ENCODE data around the gene BOD1L1. TPM values are rescaled to one million over a fixed set of nuclear protein-coding genes. Genes with fewer than 3 reads are reported as not detected.

Gene BOD1L1
- polyA plus RNA-seq, 1 donor from 2014 or later = 43.3 TPM

DNA sequence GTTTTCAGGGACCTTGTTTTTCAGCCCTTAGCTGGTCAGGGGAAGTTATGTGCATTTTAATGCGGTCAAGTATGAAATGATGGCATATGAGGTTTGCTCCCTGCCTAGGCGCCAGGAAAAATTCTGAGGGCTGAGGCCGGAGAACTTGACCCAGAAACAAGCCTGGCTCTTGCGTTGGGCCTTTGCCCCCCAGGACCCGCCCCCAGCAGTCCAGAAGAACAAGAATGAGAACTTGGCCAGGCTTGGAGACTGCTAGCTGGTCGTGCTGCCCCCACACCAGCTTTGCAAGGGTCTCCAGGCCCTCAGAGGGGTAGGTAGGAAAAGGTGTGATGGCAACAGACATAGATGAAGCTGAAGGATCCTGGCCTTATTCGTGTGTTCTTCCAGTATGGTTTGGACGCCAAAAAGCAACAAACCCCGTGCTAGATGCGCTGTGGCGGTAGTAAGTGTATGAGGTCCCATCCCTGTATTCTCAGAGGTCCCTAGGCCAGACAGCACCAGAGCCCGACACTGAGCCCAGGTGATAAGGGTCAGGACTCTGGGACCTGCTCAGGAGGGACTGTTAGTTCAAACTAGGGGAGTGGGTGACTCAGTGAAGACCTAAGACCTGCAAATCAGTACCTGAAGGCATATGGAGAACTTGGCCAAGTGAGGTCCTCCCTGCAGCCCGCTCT is 93.7 kb downstream of the BOD1L1 start:
- H3K9ac ChIP-seq (ENCODE audit: low read length) = no peak overlapping the region
- no peaks in the 10 kb centered on the region for H3K9me2 ChIP-seq (ENCODE audit: insufficient read depth, low read length)
- H4K20me1 ChIP-seq (ENCODE audit: insufficient read depth) = no peaks in the 10 kb centered on the region
- no peak overlapping the region for H3K4me3 ChIP-seq (ENCODE audit: low read length)
- H3K27me3 ChIP-seq (ENCODE audit: insufficient read depth, low read depth, low read length) = peaks cover 99% of the 10 kb centered on the region
- no peak overlapping the region for H3K27ac ChIP-seq (ENCODE audit: low read length)
- peaks cover 17% of the 10 kb centered on the region for H3K9me3 ChIP-seq (ENCODE audit: low read length)
- no peak overlapping the region for H2AFZ ChIP-seq (ENCODE audit: low read depth, low read length)
- no peak overlapping the region for H3K4me2 ChIP-seq (ENCODE audit: low read length)
- H3F3A ChIP-seq (ENCODE audit: insufficient read depth, low read length, poor library complexity, severe bottlenecking) = no peaks in the 10 kb centered on the region
- H3K79me2 ChIP-seq (replicated peaks; ENCODE audit: insufficient read depth, low read length) = no peaks in the 10 kb centered on the region
- TF ChIP-seq, protein P1, sequence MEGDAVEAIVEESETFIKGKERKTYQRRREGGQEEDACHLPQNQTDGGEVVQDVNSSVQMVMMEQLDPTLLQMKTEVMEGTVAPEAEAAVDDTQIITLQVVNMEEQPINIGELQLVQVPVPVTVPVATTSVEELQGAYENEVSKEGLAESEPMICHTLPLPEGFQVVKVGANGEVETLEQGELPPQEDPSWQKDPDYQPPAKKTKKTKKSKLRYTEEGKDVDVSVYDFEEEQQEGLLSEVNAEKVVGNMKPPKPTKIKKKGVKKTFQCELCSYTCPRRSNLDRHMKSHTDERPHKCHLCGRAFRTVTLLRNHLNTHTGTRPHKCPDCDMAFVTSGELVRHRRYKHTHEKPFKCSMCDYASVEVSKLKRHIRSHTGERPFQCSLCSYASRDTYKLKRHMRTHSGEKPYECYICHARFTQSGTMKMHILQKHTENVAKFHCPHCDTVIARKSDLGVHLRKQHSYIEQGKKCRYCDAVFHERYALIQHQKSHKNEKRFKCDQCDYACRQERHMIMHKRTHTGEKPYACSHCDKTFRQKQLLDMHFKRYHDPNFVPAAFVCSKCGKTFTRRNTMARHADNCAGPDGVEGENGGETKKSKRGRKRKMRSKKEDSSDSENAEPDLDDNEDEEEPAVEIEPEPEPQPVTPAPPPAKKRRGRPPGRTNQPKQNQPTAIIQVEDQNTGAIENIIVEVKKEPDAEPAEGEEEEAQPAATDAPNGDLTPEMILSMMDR (IDR thresholded peaks at IDR 0.05; ENCODE audit: poor library complexity, severe bottlenecking) = no peak
- TF ChIP-seq EZH2 (IDR thresholded peaks at IDR 0.05; ENCODE audit: borderline replicate concordance, insufficient read depth, low read length, poor library complexity, severe bottlenecking) = peak; percentile 37
- H3K36me3 ChIP-seq (ENCODE audit: insufficient read depth, low read length) = no peaks in the 10 kb centered on the region

DNA sequence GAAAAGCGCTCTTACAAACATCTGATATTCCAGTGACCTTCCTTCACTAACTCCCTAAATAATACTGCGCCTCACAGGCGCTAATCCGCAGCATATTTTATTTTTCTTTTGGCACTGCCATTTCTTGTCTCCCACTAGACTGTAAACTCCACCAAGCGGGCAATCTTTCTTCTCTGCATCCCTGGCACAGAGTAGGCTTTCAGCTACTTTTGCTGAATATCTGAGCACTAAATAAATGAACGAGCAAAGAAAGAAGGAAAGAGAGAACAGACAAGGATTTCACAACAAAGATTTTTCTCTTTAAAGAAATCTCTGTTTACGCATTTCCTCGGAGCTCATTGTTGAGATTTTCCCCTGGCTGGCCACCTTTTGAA is 95.9 kb downstream of the BOD1L1 start:
- TF ChIP-seq MXI1 (conservative IDR thresholded peaks at IDR 0.05; ENCODE audit: poor library complexity, severe bottlenecking) (no peak), EZH2 (IDR thresholded peaks at IDR 0.05; ENCODE audit: borderline replicate concordance, insufficient read depth, low read length, poor library complexity, severe bottlenecking) (peak; percentile 77)
- no peaks in the 10 kb centered on the region for H3F3A ChIP-seq (ENCODE audit: insufficient read depth, low read length, poor library complexity, severe bottlenecking)
- no peak overlapping the region for H2AFZ ChIP-seq (ENCODE audit: low read depth, low read length)
- H3K79me2 ChIP-seq (replicated peaks; ENCODE audit: insufficient read depth, low read length) = no peaks in the 10 kb centered on the region
- no peaks in the 10 kb centered on the region for H4K20me1 ChIP-seq (ENCODE audit: insufficient read depth)
- no peak overlapping the region for H3K27ac ChIP-seq (ENCODE audit: low read length)
- H3K4me2 ChIP-seq (ENCODE audit: low read length) = no peak overlapping the region
- no peak overlapping the region for H3K9ac ChIP-seq (ENCODE audit: low read length)
- peaks cover 99% of the 10 kb centered on the region for H3K27me3 ChIP-seq (ENCODE audit: insufficient read depth, low read depth, low read length)
- H3K4me3 ChIP-seq (ENCODE audit: low read length) = no peak overlapping the region
- H3K36me3 ChIP-seq (ENCODE audit: insufficient read depth, low read length) = no peaks in the 10 kb centered on the region
- no peaks in the 10 kb centered on the region for H3K9me2 ChIP-seq (ENCODE audit: insufficient read depth, low read length)
- no peaks in the 10 kb centered on the region for H3K9me3 ChIP-seq (ENCODE audit: low read length)

DNA sequence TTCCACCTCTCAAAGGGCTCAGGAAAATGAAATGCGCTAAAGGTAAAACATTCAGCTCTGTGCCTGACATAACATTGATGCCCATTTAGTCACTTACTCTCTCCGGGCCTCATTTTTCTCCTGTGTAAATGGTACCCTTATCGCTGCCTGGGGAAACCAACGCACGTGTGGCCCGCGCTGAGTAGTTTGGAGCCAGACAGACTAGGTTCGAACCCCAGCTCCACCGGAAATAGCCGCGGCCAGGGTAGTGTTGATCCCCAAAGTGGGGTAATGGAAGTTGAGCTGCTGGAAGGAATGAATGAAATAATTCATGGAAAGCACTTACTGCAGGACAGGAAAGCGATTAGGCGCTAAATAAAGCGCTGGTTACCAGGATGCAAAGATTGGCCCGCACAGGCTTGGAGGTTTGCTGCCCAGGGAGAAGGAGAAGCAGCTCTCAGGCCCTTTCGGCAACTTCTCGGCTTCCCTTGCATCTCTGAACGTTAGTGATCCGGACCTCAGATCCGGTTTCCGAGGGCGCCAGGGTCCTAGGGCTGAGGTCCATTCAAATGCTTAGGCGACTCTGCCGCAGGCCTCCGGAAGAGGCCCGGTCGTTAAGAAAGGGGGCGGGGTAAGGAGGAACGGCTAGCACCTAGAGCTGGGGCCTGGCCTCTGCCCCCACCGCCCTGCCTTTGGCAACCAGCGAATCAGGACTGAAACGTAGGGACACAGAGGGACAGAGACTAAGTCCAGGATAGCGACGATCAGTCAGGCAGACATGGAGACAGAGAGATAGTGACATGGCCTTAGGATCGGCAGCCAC is 96.5 kb downstream of the BOD1L1 start:
- no peaks in the 10 kb centered on the region for H3K9me3 ChIP-seq (ENCODE audit: low read length)
- H3K4me3 ChIP-seq (ENCODE audit: low read length) = no peak overlapping the region
- H3K9ac ChIP-seq (ENCODE audit: low read length) = no peak overlapping the region
- H3K4me2 ChIP-seq (ENCODE audit: low read length) = no peak overlapping the region
- H3K79me2 ChIP-seq (replicated peaks; ENCODE audit: insufficient read depth, low read length) = no peaks in the 10 kb centered on the region
- TF ChIP-seq MXI1 (conservative IDR thresholded peaks at IDR 0.05; ENCODE audit: poor library complexity, severe bottlenecking) = no peak
- TF ChIP-seq SMC3 (conservative IDR thresholded peaks at IDR 0.05; ENCODE audit: poor library complexity) = no peak
- TF ChIP-seq, protein P1 (IDR thresholded peaks at IDR 0.05; ENCODE audit: poor library complexity, severe bottlenecking) = no peak
- TF ChIP-seq TAF1 (IDR thresholded peaks at IDR 0.05; ENCODE audit: low read depth) = no peak
- no peak for TF ChIP-seq RAD21 (conservative IDR thresholded peaks at IDR 0.05)
- TF ChIP-seq, protein P2, sequence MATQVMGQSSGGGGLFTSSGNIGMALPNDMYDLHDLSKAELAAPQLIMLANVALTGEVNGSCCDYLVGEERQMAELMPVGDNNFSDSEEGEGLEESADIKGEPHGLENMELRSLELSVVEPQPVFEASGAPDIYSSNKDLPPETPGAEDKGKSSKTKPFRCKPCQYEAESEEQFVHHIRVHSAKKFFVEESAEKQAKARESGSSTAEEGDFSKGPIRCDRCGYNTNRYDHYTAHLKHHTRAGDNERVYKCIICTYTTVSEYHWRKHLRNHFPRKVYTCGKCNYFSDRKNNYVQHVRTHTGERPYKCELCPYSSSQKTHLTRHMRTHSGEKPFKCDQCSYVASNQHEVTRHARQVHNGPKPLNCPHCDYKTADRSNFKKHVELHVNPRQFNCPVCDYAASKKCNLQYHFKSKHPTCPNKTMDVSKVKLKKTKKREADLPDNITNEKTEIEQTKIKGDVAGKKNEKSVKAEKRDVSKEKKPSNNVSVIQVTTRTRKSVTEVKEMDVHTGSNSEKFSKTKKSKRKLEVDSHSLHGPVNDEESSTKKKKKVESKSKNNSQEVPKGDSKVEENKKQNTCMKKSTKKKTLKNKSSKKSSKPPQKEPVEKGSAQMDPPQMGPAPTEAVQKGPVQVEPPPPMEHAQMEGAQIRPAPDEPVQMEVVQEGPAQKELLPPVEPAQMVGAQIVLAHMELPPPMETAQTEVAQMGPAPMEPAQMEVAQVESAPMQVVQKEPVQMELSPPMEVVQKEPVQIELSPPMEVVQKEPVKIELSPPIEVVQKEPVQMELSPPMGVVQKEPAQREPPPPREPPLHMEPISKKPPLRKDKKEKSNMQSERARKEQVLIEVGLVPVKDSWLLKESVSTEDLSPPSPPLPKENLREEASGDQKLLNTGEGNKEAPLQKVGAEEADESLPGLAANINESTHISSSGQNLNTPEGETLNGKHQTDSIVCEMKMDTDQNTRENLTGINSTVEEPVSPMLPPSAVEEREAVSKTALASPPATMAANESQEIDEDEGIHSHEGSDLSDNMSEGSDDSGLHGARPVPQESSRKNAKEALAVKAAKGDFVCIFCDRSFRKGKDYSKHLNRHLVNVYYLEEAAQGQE (IDR thresholded peaks at IDR 0.05; ENCODE audit: borderline replicate concordance) = no peak
- no peak for TF ChIP-seq EP300 (conservative IDR thresholded peaks at IDR 0.05; ENCODE audit: poor library complexity, severe bottlenecking)
- TF ChIP-seq POLR2AphosphoS5 (IDR thresholded peaks at IDR 0.05) = no peak
- TF ChIP-seq EZH2 (IDR thresholded peaks at IDR 0.05; ENCODE audit: borderline replicate concordance, insufficient read depth, low read length, poor library complexity, severe bottlenecking) = no peak
- H3K36me3 ChIP-seq (ENCODE audit: insufficient read depth, low read length) = no peaks in the 10 kb centered on the region
- no peaks in the 10 kb centered on the region for H4K20me1 ChIP-seq (ENCODE audit: insufficient read depth)
- no peak overlapping the region for H3K27ac ChIP-seq (ENCODE audit: low read length)
- H3K27me3 ChIP-seq (ENCODE audit: insufficient read depth, low read depth, low read length) = peaks cover 99% of the 10 kb centered on the region
- no peaks in the 10 kb centered on the region for H3F3A ChIP-seq (ENCODE audit: insufficient read depth, low read length, poor library complexity, severe bottlenecking)
- H2AFZ ChIP-seq (ENCODE audit: low read depth, low read length) = no peak overlapping the region
- H3K9me2 ChIP-seq (ENCODE audit: insufficient read depth, low read length) = no peaks in the 10 kb centered on the region

Measured in neural cell (in vitro differentiated cells).